ENCODE measurements around the gene FOXP4. TPM values are rescaled to one million over a fixed set of nuclear protein-coding genes. Genes with fewer than 3 reads are reported as not detected.
A peak's percentile ranks its signal among the peaks of the same experiment; 100 is the strongest.

FOXP4 gene
- total RNA-seq, 1 donor from 2014 or later: 29.9 TPM

DNA sequence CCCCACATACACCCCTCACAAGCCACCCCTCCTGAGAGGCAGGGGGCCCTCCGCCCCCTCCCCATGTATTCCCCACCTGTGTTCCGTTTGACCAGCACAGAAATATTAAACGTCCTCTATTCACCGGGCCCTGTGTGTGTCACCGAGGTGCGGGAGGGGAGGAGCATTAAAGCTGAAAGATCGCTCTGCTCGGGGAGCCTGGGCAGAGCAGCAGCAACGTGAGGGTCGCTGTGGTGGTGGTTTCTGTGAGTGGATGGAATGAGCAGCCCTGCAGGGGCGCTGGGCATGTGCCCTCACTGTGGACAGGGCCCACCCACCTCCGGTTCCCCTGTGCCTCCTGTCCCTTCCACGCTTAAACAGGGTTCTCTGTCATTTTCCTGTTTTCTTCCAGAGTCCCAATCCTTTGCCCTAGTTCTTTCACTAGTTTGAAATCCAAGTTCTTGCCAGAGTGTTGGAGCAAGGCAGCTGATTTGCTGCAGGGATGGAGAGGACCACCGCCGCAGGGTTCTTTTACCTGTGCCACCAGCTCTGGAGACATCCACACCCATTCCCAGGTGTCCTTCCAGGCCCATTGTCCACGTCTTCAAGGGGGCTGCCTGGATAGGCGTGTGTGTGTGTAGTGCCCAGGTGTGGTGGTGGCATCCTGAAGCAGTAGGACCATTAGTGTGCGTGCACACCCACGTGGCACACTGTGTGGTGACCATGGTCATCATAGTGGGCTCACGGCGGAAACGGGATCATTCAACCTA lies 54.5 kb downstream of the FOXP4 start:
- Histone ChIP-seq H3K27ac (no peak overlapping the region), H3K9me3 (no peaks in the 10 kb centered on the region), H3K27me3 (no peaks in the 10 kb centered on the region), H3K4me1 (peaks cover 7% of the 10 kb centered on the region), H3K4me3 (no peak overlapping the region), H3K36me3 (peaks cover 19% of the 10 kb centered on the region)
- ATAC-seq (no peak), DNase-seq (peak; percentile 51)
- intact Hi-C loops (cut with DNase I): loop anchor here (5.0 kb wide), 1 partner anchor 82 kb away; no protein-coding TSS in a partner anchor
- TF ChIP-seq, protein P1, sequence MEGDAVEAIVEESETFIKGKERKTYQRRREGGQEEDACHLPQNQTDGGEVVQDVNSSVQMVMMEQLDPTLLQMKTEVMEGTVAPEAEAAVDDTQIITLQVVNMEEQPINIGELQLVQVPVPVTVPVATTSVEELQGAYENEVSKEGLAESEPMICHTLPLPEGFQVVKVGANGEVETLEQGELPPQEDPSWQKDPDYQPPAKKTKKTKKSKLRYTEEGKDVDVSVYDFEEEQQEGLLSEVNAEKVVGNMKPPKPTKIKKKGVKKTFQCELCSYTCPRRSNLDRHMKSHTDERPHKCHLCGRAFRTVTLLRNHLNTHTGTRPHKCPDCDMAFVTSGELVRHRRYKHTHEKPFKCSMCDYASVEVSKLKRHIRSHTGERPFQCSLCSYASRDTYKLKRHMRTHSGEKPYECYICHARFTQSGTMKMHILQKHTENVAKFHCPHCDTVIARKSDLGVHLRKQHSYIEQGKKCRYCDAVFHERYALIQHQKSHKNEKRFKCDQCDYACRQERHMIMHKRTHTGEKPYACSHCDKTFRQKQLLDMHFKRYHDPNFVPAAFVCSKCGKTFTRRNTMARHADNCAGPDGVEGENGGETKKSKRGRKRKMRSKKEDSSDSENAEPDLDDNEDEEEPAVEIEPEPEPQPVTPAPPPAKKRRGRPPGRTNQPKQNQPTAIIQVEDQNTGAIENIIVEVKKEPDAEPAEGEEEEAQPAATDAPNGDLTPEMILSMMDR (IDR thresholded peaks at IDR 0.05): no peak

DNA sequence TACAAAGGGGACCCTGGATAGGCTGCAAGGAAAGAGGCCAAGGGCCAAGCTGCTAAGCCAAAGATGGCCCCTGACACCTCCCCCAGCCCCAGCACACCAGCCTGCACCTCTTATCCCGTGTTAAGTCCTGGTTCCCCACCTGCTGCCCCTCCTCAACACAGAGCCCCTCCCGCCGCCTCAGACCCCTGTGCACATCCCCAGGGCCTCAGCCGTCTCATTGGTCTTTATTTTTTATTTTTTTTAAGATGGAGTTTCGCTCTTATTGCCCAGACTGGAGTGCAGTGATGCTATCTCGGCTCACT lies 55.0 kb downstream of the FOXP4 start:
- DNase-seq (no peak), ATAC-seq (no peak)
- intact Hi-C loops (cut with DNase I): loop anchor here (5.0 kb wide), 1 partner anchor 81 kb away; no protein-coding TSS in a partner anchor
- no peak overlapping the region for H3K27ac ChIP-seq
- peaks cover 7% of the 10 kb centered on the region for H3K4me1 ChIP-seq
- TF ChIP-seq, protein P1 (IDR thresholded peaks at IDR 0.05): no peak
- peaks cover 14% of the 10 kb centered on the region for H3K36me3 ChIP-seq
- no peak overlapping the region for H3K4me3 ChIP-seq
- H3K9me3 ChIP-seq: no peaks in the 10 kb centered on the region
- no peaks in the 10 kb centered on the region for H3K27me3 ChIP-seq

DNA sequence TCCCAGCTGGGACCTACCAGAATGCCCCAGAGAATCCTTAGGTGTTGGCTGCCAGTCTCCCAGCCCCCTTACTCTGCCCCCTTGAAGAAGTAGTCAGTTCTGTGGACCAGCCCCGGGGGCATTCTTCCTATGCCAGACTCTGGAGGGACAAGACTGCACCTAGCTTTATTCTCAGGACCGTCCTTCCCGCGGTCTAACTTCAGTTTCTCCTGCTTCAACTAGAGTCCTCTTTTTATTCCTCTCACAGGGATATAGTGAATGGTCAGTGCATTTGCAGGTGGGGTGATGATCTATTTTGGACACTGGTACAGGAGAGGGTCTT lies 56.2 kb downstream of the FOXP4 start:
- TF ChIP-seq, protein P1 (IDR thresholded peaks at IDR 0.05): no peak
- Histone ChIP-seq H3K4me3 (no peak overlapping the region), H3K27ac (no peak overlapping the region), H3K36me3 (peaks cover 4% of the 10 kb centered on the region), H3K9me3 (no peaks in the 10 kb centered on the region), H3K4me1 (peaks cover 7% of the 10 kb centered on the region), H3K27me3 (no peaks in the 10 kb centered on the region)
- DNase-seq: no peak
- no peak for ATAC-seq
- intact Hi-C loops (cut with DNase I): loop anchor here (5.0 kb wide), 1 partner anchor 80 kb away; no protein-coding TSS in a partner anchor

DNA sequence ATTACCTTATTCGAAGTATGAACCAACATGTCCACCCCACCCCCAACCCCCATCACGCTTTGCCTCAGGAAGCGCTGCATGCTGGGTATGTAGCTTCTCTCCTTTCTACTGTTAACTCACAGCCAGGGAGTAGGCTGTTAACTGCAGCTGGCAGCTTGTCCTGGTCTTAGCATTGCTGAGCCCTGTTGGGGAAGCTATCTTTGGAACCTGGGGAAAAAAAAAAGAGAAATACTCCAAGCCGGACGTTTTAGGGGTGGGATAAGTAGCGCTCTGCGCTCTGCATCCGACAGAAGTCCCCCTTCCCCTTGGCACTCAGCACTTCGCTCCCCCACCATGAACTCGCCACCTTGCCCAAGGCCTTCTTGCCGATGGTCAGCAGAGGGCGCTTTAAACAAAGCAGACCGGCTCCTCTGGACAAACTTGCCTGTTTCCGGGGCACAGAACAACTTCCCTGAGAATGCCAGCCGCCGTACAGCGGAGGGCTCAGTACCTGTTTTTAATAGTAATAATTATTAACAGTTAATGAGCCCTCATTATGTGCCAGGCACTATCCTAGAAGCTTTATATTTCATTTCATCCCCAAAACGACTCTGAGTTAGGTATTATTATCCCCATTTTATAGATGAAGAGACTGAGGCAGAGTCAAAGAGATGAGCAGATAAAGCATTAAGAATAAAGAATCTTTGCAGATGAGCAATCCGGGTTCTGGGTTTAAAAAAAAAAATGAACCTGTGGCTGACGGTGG lies 56.9 kb downstream of the FOXP4 start:
- no peak overlapping the region for H3K27ac ChIP-seq
- peak; percentile 87 for ATAC-seq
- peak; percentile 84 for DNase-seq
- peaks cover 7% of the 10 kb centered on the region for H3K4me1 ChIP-seq
- intact Hi-C loops (cut with DNase I): loop anchor here (5.0 kb wide), 1 partner anchor 79 kb away; no protein-coding TSS in a partner anchor
- no peaks in the 10 kb centered on the region for H3K9me3 ChIP-seq
- H3K36me3 ChIP-seq: peaks cover 4% of the 10 kb centered on the region
- no peaks in the 10 kb centered on the region for H3K27me3 ChIP-seq
- H3K4me3 ChIP-seq: no peak overlapping the region
- TF ChIP-seq, protein P1 (IDR thresholded peaks at IDR 0.05): peak; percentile 85

DNA sequence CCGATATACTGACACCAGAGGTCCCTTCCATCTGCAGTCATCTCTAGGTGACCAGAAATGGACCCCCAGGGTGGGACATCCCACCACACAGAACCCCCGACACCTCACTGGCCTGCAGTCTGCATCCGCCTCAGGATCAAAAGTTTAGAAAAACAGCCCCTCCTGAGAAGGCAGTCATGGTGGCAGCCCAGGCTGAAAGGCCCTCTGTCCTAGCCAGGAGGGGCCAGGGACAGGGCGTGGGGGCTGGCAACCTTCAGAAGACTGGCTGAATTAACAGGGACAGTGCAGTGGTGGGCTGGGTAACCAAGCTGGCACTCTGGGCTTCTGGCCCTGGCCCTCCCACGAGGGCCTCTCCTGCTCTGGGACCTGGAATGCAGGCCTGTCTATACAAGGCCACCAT lies 57.8 kb downstream of the FOXP4 start:
- Histone ChIP-seq H3K36me3 (no peaks in the 10 kb centered on the region), H3K27ac (no peak overlapping the region), H3K27me3 (no peaks in the 10 kb centered on the region), H3K4me3 (no peak overlapping the region), H3K9me3 (no peaks in the 10 kb centered on the region), H3K4me1 (peaks cover 7% of the 10 kb centered on the region)
- ATAC-seq (no peak), DNase-seq (peak; percentile 40)
- TF ChIP-seq, protein P1 (IDR thresholded peaks at IDR 0.05): no peak
- intact Hi-C loops (cut with DNase I): loop anchor here (5.0 kb wide), 1 partner anchor 78 kb away; no protein-coding TSS in a partner anchor
